Mesenchymal stem cell (in vitro differentiated cells and primary cell): ENCODE data around the gene NDUFA8.

ENCODE experiments used
- DNase-seq: peaks from one replicate; pipeline ENCODE4 v3.0.0-alpha.2; 2013
- H2AFZ ChIP-seq: one replicate; pipeline ENCODE4 v1.6.1; 2013; ENCODE audit warnings: low read depth, mild to moderate bottlenecking, control low read depth, inconsistent platforms, low read length, moderate library complexity
- H2AK5ac ChIP-seq: 2 replicates; pipeline ENCODE4 v1.6.1; 2013; ENCODE audit warnings: low read length, moderate library complexity, mild to moderate bottlenecking, inconsistent platforms; ENCODE audit not compliant: severe bottlenecking
- H2BK120ac ChIP-seq: one replicate; pipeline ENCODE4 v1.6.1; 2013; ENCODE audit warnings: low read depth, mild to moderate bottlenecking, inconsistent platforms, low read length, moderate library complexity
- H2BK12ac ChIP-seq, 2 experiments: one replicate each; pipeline ENCODE4 v1.6.1; 2013; ENCODE audit warnings: inconsistent platforms in 2 of 2, low read length in 2 of 2, mild to moderate bottlenecking in 2 of 2, moderate library complexity in 2 of 2, control low read depth in 1 of 2
- H2BK15ac ChIP-seq: one replicate; pipeline ENCODE4 v1.6.1; 2013; ENCODE audit warnings: mild to moderate bottlenecking, low read depth, inconsistent platforms; ENCODE audit not compliant: poor library complexity, severe bottlenecking
- H2BK5ac ChIP-seq: 2 replicates; pipeline ENCODE4 v1.6.1; 2013; ENCODE audit warnings: low read depth, mild to moderate bottlenecking, low read length, control low read depth, inconsistent platforms; ENCODE audit not compliant: poor library complexity, severe bottlenecking
- H3K14ac ChIP-seq, 2 experiments: one replicate each; pipeline ENCODE4 v1.6.1; 2013; ENCODE audit warnings: inconsistent platforms in 2 of 2, low read length in 2 of 2, control low read depth in 1 of 2, mild to moderate bottlenecking in 1 of 2, moderate library complexity in 1 of 2
- H3K18ac ChIP-seq, 2 experiments: one replicate each; pipeline ENCODE4 v1.6.1; 2013; ENCODE audit warnings: inconsistent platforms in 2 of 2, low read length in 2 of 2, control low read depth in 1 of 2, low read depth in 1 of 2, mild to moderate bottlenecking in 1 of 2
- H3K23ac ChIP-seq, 2 experiments: one replicate each; pipeline ENCODE4 v1.6.1; 2013; ENCODE audit warnings: inconsistent platforms in 2 of 2, low read length in 2 of 2, mild to moderate bottlenecking in 2 of 2, moderate library complexity in 2 of 2, control low read depth in 1 of 2
- H3K27ac ChIP-seq: 2 replicates; pipeline ENCODE4 v1.5.1; 2013; ENCODE audit warnings: mild to moderate bottlenecking, moderate library complexity, low read length, control low read depth, inconsistent platforms; ENCODE audit not compliant: poor library complexity, severe bottlenecking
- H3K27me3 ChIP-seq, 2 experiments: 2 replicates each; pipeline versions ENCODE4 v1.6.1 to v1.7.0; 2013; ENCODE audit warnings: low read length in 2 of 2, mild to moderate bottlenecking in 2 of 2, moderate library complexity in 2 of 2, control low read depth in 1 of 2, inconsistent platforms in 1 of 2; ENCODE audit not compliant: control insufficient read depth in 1 of 2, insufficient read depth in 1 of 2
- H3K36me3 ChIP-seq, 2 experiments: 2 replicates each; pipeline versions ENCODE4 v1.6.1 to v1.7.0; 2013; ENCODE audit warnings: low read length in 2 of 2, control low read depth in 1 of 2, inconsistent platforms in 1 of 2, low read depth in 1 of 2, mild to moderate bottlenecking in 1 of 2; ENCODE audit not compliant: insufficient read depth in 2 of 2, control insufficient read depth in 1 of 2
- H3K4ac ChIP-seq, 2 experiments: one replicate each; pipeline ENCODE4 v1.6.1; 2013; ENCODE audit warnings: inconsistent platforms in 2 of 2, low read length in 2 of 2, mild to moderate bottlenecking in 2 of 2, moderate library complexity in 2 of 2, control low read depth in 1 of 2, low read depth in 1 of 2
- H3K4me1 ChIP-seq: 2 replicates; pipeline ENCODE4 v1.6.1; 2013; ENCODE audit warnings: low read depth, low read length, control low read depth; ENCODE audit not compliant: control insufficient read depth, insufficient read depth
- H3K4me2 ChIP-seq: 2 replicates; pipeline ENCODE4 v1.6.1; 2013; ENCODE audit warnings: low read length, mild to moderate bottlenecking, inconsistent platforms; ENCODE audit not compliant: poor library complexity, severe bottlenecking
- H3K4me3 ChIP-seq, 2 experiments: 2 replicates each; pipeline versions ENCODE4 v1.5.1 to v1.7.0; 2013; ENCODE audit warnings: low read length in 2 of 2, mild to moderate bottlenecking in 2 of 2, control low read depth in 1 of 2, low read depth in 1 of 2; ENCODE audit not compliant: insufficient read depth in 1 of 2
- H3K79me1 ChIP-seq: replicated peaks from 2 replicates; pipeline ENCODE4 v1.6.1; 2013; ENCODE audit warnings: mild to moderate bottlenecking, control low read depth, low read length, inconsistent platforms; ENCODE audit not compliant: poor library complexity, severe bottlenecking
- H3K9ac ChIP-seq: 2 replicates; pipeline ENCODE4 v1.7.0; 2013; ENCODE audit warnings: mild to moderate bottlenecking, low read length, moderate library complexity
- H3K9me3 ChIP-seq: 2 replicates; pipeline ENCODE4 v1.7.0; 2013; ENCODE audit warnings: mild to moderate bottlenecking, low read length; ENCODE audit not compliant: control insufficient read depth
- H4K8ac ChIP-seq: one replicate; pipeline ENCODE4 v1.6.1; 2013; ENCODE audit warnings: inconsistent platforms, mild to moderate bottlenecking, low read length, moderate library complexity
- H4K91ac ChIP-seq: one replicate; pipeline ENCODE4 v1.6.1; 2013; ENCODE audit warnings: mild to moderate bottlenecking, low read length, inconsistent platforms
- WGBS: methylation state at CpG from one replicate; pipeline ENCODE4 v1.1.7; 2013; ENCODE audit warnings: mixed read lengths; 5-methylcytosine and 5-hydroxymethylcytosine counted together

NDUFA8 gene

DNA sequence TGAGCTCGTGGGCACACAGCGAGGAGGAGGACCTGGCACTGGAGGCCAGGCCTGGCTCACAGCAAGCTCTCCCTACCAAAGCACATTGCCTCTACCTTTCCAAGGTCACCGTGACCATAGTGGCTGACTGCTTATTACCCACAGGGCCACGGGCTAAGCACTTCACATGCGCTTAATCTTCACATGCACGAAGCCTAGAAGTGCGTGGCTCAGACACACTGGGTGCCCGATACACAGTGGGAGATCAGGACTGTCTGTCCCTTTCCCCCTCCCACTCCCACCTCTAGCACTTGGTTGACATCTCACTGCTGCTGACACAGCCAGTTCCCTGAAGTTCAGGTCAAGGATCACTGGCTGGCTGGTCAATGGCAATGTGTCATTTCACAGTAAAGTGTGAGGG, 45.6 kb upstream of the NDUFA8 start:
- H2AK5ac ChIP-seq, result no peak overlapping the region
- 78% methylated on average over 8 of the region's 8 CpGs for WGBS

DNA sequence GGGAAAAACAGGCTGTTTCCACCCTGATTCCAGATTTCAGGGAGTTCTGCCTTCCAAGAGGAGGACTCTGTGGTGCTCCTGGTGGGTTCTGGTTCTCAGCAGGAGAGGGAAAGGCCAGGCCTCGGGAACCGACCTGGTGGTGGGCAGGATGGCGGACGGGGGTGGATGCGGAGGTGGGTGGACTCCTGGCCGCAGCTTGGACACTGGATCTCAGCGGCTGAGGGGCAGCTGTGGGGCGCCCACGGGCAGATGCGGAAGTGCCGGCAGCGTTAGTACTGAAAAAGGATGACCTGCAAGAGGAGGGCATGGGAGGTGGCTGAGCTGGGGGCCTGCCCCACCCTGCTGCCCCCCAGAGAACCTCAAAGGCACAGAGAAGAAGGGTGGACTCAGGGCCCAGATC, 44.9 kb upstream of the NDUFA8 start:
- WGBS, result 85% methylated on average over 12 of the region's 12 CpGs
- Histone ChIP-seq H3K27ac (no peak overlapping the region), H4K91ac (no peak overlapping the region)

More for the DNA sequence above, 45.6 kb upstream of the NDUFA8 start:
- Histone ChIP-seq H3K36me3 (no peaks in the 10 kb centered on the region), H3K9ac (no peak overlapping the region), H2BK15ac (no peak overlapping the region), H3K9me3 (no peaks in the 10 kb centered on the region), H3K79me1 (no peaks in the 10 kb centered on the region), H3K4ac (no peak overlapping the region), H3K27me3 (peaks cover 9 to 54% of the 10 kb centered on the region in 2 experiments), H2AFZ (no peak overlapping the region), H3K4me3 (no peak overlapping the region), H3K23ac (no peak overlapping the region), H2BK12ac (no peak overlapping the region), H2BK120ac (no peak overlapping the region), H2BK5ac (no peak overlapping the region), H3K14ac (peak overlapping the region in 1 of 2 experiments; percentile 74), H3K27ac (no peak overlapping the region), H4K8ac (no peak overlapping the region), H3K4me1 (peaks cover 12% of the 10 kb centered on the region), H3K4me2 (no peak overlapping the region), H4K91ac (no peak overlapping the region), H3K18ac (no peak overlapping the region)
- DNase-seq, result no peak

DNA sequence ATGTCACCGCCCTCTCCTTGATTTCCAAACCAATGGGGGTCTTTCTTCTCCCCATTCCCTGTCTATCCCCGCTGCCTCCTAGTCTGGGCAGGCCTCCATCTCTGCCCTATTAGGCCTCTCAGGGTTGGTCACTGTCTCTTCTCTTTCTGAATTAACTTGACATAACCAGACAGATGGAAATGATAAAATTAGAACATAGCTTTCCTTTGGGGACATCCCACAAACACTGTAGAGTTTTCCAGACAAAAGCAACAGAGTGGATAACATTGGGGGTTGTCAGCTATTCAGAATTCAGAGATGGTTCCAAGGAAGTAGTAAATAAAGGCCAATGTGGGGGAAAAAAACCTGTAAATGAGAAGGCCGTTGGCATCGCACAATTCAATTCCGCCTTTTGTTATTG, 44.5 kb upstream of the NDUFA8 start:
- Histone ChIP-seq H2AK5ac (no peak overlapping the region), H3K4me3 (no peak overlapping the region), H2BK5ac (no peak overlapping the region), H4K91ac (no peak overlapping the region), H4K8ac (no peak overlapping the region), H3K4ac (no peak overlapping the region), H3K4me1 (peaks cover 12% of the 10 kb centered on the region), H2BK15ac (no peak overlapping the region), H3K9me3 (no peaks in the 10 kb centered on the region), H3K9ac (no peak overlapping the region), H3K4me2 (no peak overlapping the region), H3K79me1 (no peaks in the 10 kb centered on the region), H3K18ac (no peak overlapping the region), H3K27ac (no peak overlapping the region), H3K36me3 (no peaks in the 10 kb centered on the region), H2AFZ (no peak overlapping the region), H2BK120ac (no peak overlapping the region), H3K14ac (no peak overlapping the region), H3K23ac (no peak overlapping the region), H2BK12ac (no peak overlapping the region), H3K27me3 (peaks cover 4 to 46% of the 10 kb centered on the region in 2 experiments)
- no peak for DNase-seq
- WGBS, result 90% methylated on average over 5 of the region's 5 CpGs

More for the DNA sequence above, 44.9 kb upstream of the NDUFA8 start:
- Histone ChIP-seq H2AFZ (no peak overlapping the region), H3K9ac (no peak overlapping the region), H3K79me1 (no peaks in the 10 kb centered on the region), H3K23ac (no peak overlapping the region), H2BK5ac (no peak overlapping the region), H2BK12ac (no peak overlapping the region), H3K4me2 (no peak overlapping the region), H3K9me3 (no peaks in the 10 kb centered on the region), H2BK120ac (no peak overlapping the region), H3K36me3 (no peaks in the 10 kb centered on the region), H3K4ac (no peak overlapping the region), H4K8ac (no peak overlapping the region), H3K4me1 (peaks cover 12% of the 10 kb centered on the region), H2BK15ac (no peak overlapping the region), H2AK5ac (no peak overlapping the region), H3K18ac (no peak overlapping the region), H3K14ac (no peak overlapping the region), H3K27me3 (peaks cover 7 to 50% of the 10 kb centered on the region in 2 experiments), H3K4me3 (no peak overlapping the region)
- no peak for DNase-seq

DNA sequence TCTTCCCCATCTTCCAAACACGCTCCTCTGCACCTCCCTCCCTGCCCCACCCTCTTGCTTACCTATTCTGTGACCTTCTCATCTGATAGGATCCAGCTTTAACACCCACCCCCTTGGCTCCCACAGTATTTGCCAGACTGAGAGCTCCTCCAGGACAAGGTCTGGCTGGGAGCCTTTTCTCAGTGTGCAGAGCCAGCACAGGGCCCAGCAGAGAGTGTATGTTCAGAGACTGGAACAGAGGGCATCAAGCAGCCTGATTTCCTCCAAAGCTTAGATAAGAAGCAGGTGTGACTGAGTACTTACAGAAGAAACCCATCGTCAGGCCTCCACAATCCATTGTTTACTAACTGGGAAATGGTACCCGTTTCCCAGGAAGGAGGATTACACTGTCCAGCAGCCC, 42.5 kb upstream of the NDUFA8 start:
- Histone ChIP-seq H3K23ac (no peak overlapping the region), H2AFZ (no peak overlapping the region), H3K9me3 (no peaks in the 10 kb centered on the region), H2BK15ac (no peak overlapping the region), H3K79me1 (no peaks in the 10 kb centered on the region), H3K4ac (no peak overlapping the region), H3K27me3 (peaks cover 14 to 50% of the 10 kb centered on the region in 2 experiments), H4K8ac (no peak overlapping the region), H2AK5ac (no peak overlapping the region), H3K4me3 (no peak overlapping the region), H3K9ac (no peak overlapping the region), H4K91ac (no peak overlapping the region), H3K4me2 (no peak overlapping the region), H3K14ac (no peak overlapping the region), H3K27ac (no peak overlapping the region), H2BK120ac (no peak overlapping the region), H3K36me3 (no peaks in the 10 kb centered on the region), H2BK12ac (no peak overlapping the region), H3K4me1 (peaks cover 14% of the 10 kb centered on the region), H2BK5ac (no peak overlapping the region), H3K18ac (no peak overlapping the region)
- DNase-seq, result no peak
- 83% methylated on average over 3 of the region's 3 CpGs for WGBS
